ENCODE measurements around the gene DNAH11.

Gene DNAH11

DNA sequence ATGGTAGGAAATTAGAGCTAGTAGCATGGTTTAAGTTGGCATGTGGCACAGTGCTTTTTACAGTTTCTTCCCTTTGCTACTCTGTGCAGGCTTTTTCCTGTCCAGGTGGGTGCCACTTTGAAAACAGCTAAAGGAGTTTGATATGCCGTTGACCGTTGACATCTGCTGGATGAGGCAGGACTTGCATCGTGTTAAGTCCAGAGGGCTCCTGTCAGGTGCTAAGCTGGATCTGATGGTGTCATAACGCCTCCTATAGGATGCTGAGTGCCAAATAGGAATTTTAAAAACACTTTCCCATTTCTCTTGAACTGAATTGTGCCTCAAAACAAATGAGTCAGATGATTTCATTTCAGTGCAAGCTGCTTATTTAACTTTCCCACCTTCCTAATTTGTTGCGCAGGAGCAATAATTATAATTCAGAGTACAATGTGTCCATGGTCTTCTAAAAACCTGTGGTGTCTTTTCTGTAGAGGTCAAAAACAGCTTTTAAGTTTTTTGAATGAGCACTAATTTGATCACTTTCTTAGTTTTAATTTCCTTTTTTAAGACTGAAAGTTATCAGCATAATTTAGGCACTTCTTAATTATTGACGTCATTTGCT, 224.6 kb downstream of the DNAH11 start:
- peak; percentile 78 for DNase-seq (ENCODE audit: extremely low spot score)
- ChIA-PET POLR2A (no interaction called here), CTCF (interaction anchor here (0.5 to 5.6 kb wide), 14 partner anchors 12 to 958 kb away, joined by 3 to 42 read pairs (median 4); no protein-coding TSS in a partner anchor)
- TF ChIP-seq ARNT (IDR thresholded peaks at IDR 0.05) (no peak), SUZ12 (IDR thresholded peaks at IDR 0.05) (no peak), LEF1 (IDR thresholded peaks at IDR 0.05; ENCODE audit: borderline replicate concordance) (no peak), SP1 (IDR thresholded peaks at IDR 0.05) (no peak), TARDBP (IDR thresholded peaks at IDR 0.05) (no peak), ELF4 (IDR thresholded peaks at IDR 0.05) (no peak)
- TF ChIP-seq, protein P1, sequence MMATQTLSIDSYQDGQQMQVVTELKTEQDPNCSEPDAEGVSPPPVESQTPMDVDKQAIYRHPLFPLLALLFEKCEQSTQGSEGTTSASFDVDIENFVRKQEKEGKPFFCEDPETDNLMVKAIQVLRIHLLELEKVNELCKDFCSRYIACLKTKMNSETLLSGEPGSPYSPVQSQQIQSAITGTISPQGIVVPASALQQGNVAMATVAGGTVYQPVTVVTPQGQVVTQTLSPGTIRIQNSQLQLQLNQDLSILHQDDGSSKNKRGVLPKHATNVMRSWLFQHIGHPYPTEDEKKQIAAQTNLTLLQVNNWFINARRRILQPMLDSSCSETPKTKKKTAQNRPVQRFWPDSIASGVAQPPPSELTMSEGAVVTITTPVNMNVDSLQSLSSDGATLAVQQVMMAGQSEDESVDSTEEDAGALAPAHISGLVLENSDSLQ (IDR thresholded peaks at IDR 0.05), result peak; percentile 56; the same call in 1 of the 2 replicates

DNA sequence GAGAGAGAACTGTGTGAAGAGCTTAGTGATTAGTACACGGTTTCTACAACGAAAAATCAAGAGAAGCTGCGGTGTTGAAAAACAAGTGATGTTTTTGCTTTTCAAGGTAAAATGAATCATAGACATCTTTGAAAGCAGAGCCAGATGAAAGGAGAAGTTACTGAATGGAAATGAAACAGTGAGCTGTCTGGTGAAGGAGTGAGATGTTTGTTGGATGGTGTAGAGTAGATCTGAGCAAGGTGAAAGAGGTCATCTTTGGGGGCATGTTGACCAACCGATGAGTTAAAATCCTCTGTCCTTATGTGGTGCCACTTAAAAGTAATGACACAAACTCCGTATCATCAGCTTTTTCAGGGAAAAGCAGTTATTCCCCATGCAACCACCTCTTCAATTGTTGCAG, 225.4 kb downstream of the DNAH11 start:
- TF ChIP-seq, protein P1 (IDR thresholded peaks at IDR 0.05), result no peak
- no peak for TF ChIP-seq SUZ12 (IDR thresholded peaks at IDR 0.05)
- no peak for TF ChIP-seq FOXM1 (IDR thresholded peaks at IDR 0.05; ENCODE audit: borderline replicate concordance)
- no peak for TF ChIP-seq FOXA1 (IDR thresholded peaks at IDR 0.05)
- TF ChIP-seq NFRKB (IDR thresholded peaks at IDR 0.05), result no peak
- DNase-seq (ENCODE audit: extremely low spot score), result no peak
- ChIA-PET CTCF (interaction anchor here (1.4 to 5.6 kb wide), 2 partner anchors 505 to 513 kb away, joined by 5 to 42 read pairs; no protein-coding TSS in a partner anchor), POLR2A (interaction anchor here (1.1 kb wide), 2 partner anchors 315 to 340 kb away, joined by 3 to 4 read pairs; partner anchors contain the start of gene SP4)

DNA sequence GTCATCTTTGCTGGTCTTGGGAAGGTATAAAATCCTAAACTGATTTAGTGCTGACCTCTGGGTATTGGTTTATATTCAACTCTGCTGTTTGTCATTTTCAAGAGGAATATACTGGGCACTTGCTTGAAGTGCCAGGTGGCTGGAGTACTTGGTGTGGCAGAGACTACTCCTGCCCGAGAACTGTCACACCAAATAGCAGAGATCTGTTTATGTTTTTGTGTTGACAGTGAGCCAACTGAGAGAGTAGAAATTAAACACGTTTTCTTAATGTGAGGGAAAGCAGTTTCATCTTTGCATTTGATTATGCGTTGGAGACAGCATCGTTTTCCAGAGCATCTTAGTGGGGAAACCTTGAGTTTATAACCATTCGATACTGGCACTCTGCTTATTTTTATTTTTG, 228.4 kb downstream of the DNAH11 start:
- TF ChIP-seq LEF1 (IDR thresholded peaks at IDR 0.05; ENCODE audit: borderline replicate concordance) (no peak), FOXK2 (IDR thresholded peaks at IDR 0.05) (no peak), ELF4 (IDR thresholded peaks at IDR 0.05) (no peak), FOXA1 (IDR thresholded peaks at IDR 0.05) (no peak), FOXM1 (IDR thresholded peaks at IDR 0.05; ENCODE audit: borderline replicate concordance) (no peak), BHLHE40 (IDR thresholded peaks at IDR 0.05; ENCODE audit: borderline replicate concordance) (no peak), SP1 (IDR thresholded peaks at IDR 0.05) (no peak), HDGF (IDR thresholded peaks at IDR 0.05; ENCODE audit: borderline replicate concordance) (no peak)
- TF ChIP-seq, protein P1 (IDR thresholded peaks at IDR 0.05), result no peak
- no peak for DNase-seq (ENCODE audit: extremely low spot score)
- ChIA-PET POLR2A (no interaction called here), CTCF (no interaction called here)

DNA sequence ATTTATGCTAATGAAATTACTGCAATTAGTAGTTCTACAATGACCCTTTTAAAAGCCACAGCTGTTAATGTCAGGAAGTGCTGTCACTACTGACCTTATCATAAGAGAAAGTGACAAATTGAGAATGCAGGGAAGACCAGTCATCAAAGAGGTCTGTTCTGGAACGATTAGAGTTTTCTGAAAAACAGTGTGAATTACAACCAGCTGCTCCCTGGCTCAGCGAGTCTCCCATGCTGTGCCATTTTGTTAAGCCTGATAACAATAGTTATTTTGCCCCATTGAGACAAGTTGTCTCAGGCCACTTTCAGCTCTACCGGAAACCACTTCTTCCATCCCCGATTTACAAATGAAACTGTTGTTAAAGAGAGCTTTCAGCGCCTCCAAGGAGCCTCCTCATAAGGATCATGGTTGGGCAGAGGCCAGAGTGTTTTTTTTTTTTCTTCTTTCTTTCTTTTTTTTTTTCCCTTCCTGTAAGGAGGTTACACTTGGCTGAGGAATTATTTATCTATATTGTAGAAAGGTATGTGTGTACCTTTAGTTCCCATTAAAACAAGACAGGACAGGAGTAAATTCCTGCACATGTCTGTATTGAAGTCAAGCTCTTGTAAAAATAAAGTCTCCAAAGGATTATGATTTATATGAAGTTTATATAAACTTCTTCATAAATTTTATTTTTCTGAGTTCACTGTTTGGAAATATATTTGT, 229.2 kb downstream of the DNAH11 start:
- TF ChIP-seq L3MBTL2 (conservative IDR thresholded peaks at IDR 0.05) (no peak), CTBP1 (IDR thresholded peaks at IDR 0.05; ENCODE audit: borderline replicate concordance) (no peak), LEF1 (IDR thresholded peaks at IDR 0.05; ENCODE audit: borderline replicate concordance) (no peak), SP1 (IDR thresholded peaks at IDR 0.05) (no peak), BHLHE40 (IDR thresholded peaks at IDR 0.05; ENCODE audit: borderline replicate concordance) (no peak), FOXM1 (IDR thresholded peaks at IDR 0.05; ENCODE audit: borderline replicate concordance) (no peak), ZNF384 (IDR thresholded peaks at IDR 0.05) (no peak), NFRKB (IDR thresholded peaks at IDR 0.05) (no peak), FOXA1 (IDR thresholded peaks at IDR 0.05) (no peak), ARNT (IDR thresholded peaks at IDR 0.05) (no peak), TARDBP (IDR thresholded peaks at IDR 0.05) (no peak), HDGF (IDR thresholded peaks at IDR 0.05; ENCODE audit: borderline replicate concordance) (no peak), FOXK2 (IDR thresholded peaks at IDR 0.05) (no peak), ELF4 (IDR thresholded peaks at IDR 0.05) (no peak), SUZ12 (IDR thresholded peaks at IDR 0.05) (no peak)
- TF ChIP-seq, protein P1 (IDR thresholded peaks at IDR 0.05), result no peak
- DNase-seq (ENCODE audit: extremely low spot score), result no peak
- ChIA-PET POLR2A (no interaction called here), CTCF (no interaction called here)

DNA sequence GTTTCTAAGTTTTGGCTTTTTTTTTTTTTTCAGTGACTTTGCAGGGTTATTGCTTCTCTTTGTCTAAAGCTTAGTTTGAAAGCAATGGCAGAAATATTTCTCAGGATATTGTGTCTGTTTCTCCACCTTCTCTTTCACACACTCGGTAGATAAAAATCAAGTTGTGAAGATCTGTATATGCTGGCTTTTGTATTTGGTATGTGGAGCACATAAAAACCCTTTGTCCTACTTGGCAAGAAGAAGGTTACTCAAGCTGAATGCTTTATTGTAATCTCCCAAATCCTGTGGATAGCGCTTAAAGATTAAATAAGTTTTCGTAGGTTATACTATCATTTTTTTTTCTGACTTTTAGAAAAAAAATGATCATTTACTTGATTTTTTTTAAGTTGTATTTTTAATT, 230.5 kb downstream of the DNAH11 start:
- ChIA-PET POLR2A (interaction anchor here (0.7 kb wide), 1 partner anchor 88 kb away, joined by 3 read pairs; no protein-coding TSS in a partner anchor), CTCF (interaction anchor here (0.6 kb wide), 1 partner anchor 222 kb away, joined by 3 read pairs; no protein-coding TSS in a partner anchor)
- no peak for TF ChIP-seq HDGF (IDR thresholded peaks at IDR 0.05; ENCODE audit: borderline replicate concordance)
- no peak for TF ChIP-seq FOXK2 (IDR thresholded peaks at IDR 0.05)
- no peak for TF ChIP-seq ELF4 (IDR thresholded peaks at IDR 0.05)
- no peak for TF ChIP-seq NFRKB (IDR thresholded peaks at IDR 0.05)
- no peak for DNase-seq (ENCODE audit: extremely low spot score)

DNA sequence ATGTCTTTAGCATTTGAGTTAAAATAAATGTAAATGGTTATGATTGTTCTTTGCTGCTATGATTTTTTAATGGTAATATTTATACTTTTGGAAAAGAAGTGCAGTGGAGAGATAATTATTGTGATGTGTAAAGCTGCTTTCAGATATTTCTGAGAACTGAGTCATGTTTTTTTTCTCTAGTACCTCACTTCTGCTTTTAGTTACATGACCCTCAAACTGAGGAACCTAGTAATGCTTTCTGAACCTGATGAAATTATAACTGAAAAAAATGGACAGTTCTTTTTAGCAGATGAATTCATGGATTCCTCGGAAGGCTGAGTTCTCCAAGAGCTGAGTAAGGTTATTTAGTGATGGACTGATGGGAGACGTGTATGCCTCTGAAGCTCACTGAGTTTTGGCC, 235.1 kb downstream of the DNAH11 start:
- DNase-seq (ENCODE audit: extremely low spot score), result no peak
- POLR2A ChIA-PET, result no interaction called here
- CTCF ChIA-PET, result interaction anchor here (0.6 kb wide), 2 partner anchors 105 to 148 kb away, joined by 3 read pairs; no protein-coding TSS in a partner anchor
- no peak for TF ChIP-seq ELF4 (IDR thresholded peaks at IDR 0.05)
- TF ChIP-seq ZNF384 (IDR thresholded peaks at IDR 0.05), result no peak
- TF ChIP-seq TARDBP (IDR thresholded peaks at IDR 0.05), result no peak
- no peak for TF ChIP-seq ARNT (IDR thresholded peaks at IDR 0.05)
- TF ChIP-seq FOXK2 (IDR thresholded peaks at IDR 0.05), result no peak
- TF ChIP-seq FOXM1 (IDR thresholded peaks at IDR 0.05; ENCODE audit: borderline replicate concordance), result no peak
- TF ChIP-seq HDGF (IDR thresholded peaks at IDR 0.05; ENCODE audit: borderline replicate concordance), result no peak
- TF ChIP-seq FOXA1 (IDR thresholded peaks at IDR 0.05), result no peak
- TF ChIP-seq, protein P1 (IDR thresholded peaks at IDR 0.05), result no peak
- no peak for TF ChIP-seq CTBP1 (IDR thresholded peaks at IDR 0.05; ENCODE audit: borderline replicate concordance)
